Immature natural killer cell (primary cell): ENCODE data around the gene EXD2. TPM values are rescaled to one million over a fixed set of nuclear protein-coding genes. Genes with fewer than 3 reads are reported as not detected.

Experiments used
- DNase-seq, 3 donors: peaks; one replicate each; pipeline ENCODE4 v3.0.0; 2022; ENCODE audit warnings: mixed read lengths in 1 of 3
- H3K27ac Mint-ChIP-seq, 6 donors: one replicate each; pipeline ENCODE4 v1.8.0; 2020; ENCODE audit warnings: mixed read lengths in 6 of 6, mild to moderate bottlenecking in 5 of 6, inconsistent platforms in 4 of 6, moderate library complexity in 3 of 6
- H3K27me3 Mint-ChIP-seq, 3 donors: one replicate each; pipeline ENCODE4 v1.8.0; 2020 to 2021; ENCODE audit warnings: low read depth in 3 of 3, mild to moderate bottlenecking in 3 of 3, mixed read lengths in 3 of 3, moderate library complexity in 3 of 3, inconsistent platforms in 1 of 3
- H3K36me3 Mint-ChIP-seq, 3 donors: one replicate each; pipeline ENCODE4 v1.8.0; 2020; ENCODE audit warnings: mixed read lengths in 3 of 3, inconsistent platforms in 2 of 3, mild to moderate bottlenecking in 2 of 3
- H3K4me1 Mint-ChIP-seq, 2 donors: one replicate each; pipeline ENCODE4 v1.8.0; 2020; ENCODE audit warnings: inconsistent platforms in 2 of 2, mild to moderate bottlenecking in 2 of 2, mixed read lengths in 2 of 2, moderate library complexity in 1 of 2
- H3K4me3 Mint-ChIP-seq, 5 donors: one replicate each; pipeline ENCODE4 v1.8.0; 2020; ENCODE audit warnings: mild to moderate bottlenecking in 5 of 5, mixed read lengths in 5 of 5, inconsistent platforms in 3 of 5, moderate library complexity in 3 of 5
- H3K9me3 Mint-ChIP-seq, 6 donors: one replicate each; pipeline ENCODE4 v1.8.0; 2020; ENCODE audit warnings: mild to moderate bottlenecking in 6 of 6, mixed read lengths in 6 of 6, inconsistent platforms in 4 of 6, moderate library complexity in 3 of 6
- polyA plus RNA-seq, 3 donors: library from polyadenylated mRNA; unstranded; fragments of 300-500 nt; fragmentation: Illumina TruSeq; gene quantifications; one replicate each; pipeline ENCODE4 v1.2.3, GENCODE V29; 2021

EXD2 gene
- polyA plus RNA-seq, 3 donors from 2014 or later = 2.2 to 4.8 (median 3.5) TPM

DNA sequence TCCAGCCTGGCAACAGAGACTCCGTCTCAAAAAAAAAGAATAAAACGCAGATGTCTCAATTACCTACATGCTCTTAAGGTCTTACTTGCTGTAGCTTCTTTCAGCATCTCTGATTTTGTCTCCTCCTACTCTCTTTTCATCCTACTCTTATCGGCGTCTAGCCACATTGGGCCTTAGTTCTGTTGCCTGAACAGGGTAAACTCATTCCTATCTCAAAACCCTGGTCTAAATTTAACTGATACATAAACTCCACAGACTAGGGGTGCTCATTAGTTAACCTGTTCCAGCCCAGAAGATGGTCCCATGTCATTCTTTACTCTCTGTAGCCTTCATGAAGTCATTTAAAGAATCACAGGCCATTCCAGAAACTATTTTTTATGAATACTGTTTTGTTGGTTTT, 33.6 kb downstream of the EXD2 start:
- H3K4me3 Mint-ChIP-seq = no peak overlapping the region

DNA sequence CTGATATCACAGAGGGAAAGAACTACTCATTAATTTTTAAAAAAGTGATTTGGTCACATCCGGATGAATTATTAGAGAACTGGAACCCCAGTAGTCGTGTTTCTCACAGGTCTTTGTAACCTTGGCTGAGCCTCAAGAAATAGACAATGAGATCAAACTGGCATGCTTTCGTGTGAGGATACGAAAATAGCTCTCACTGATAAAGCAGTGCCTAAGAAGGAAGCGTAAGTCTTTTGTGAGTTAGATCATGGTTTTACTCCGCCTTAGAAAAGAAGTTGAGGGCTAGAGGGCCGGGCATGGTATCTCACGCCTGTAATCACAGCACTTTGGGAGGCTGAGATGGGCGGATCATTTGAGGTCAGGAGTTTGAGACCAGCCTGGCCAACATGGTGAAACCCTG, 34.9 kb downstream of the EXD2 start:
- DNase-seq = no peak
- Mint-ChIP-seq H3K4me1 (no peaks in the 10 kb centered on the region), H3K36me3 (peaks cover 4 to 21% (median 4%) of the 10 kb centered on the region in 3 donors), H3K4me3 (no peak overlapping the region), H3K27me3 (no peaks in the 10 kb centered on the region), H3K9me3 (no peaks in the 10 kb centered on the region), H3K27ac (no peak overlapping the region)

More for the DNA sequence above, 33.6 kb downstream of the EXD2 start:
- no peaks in the 10 kb centered on the region for H3K9me3 Mint-ChIP-seq
- no peaks in the 10 kb centered on the region for H3K4me1 Mint-ChIP-seq
- DNase-seq = no peak
- no peaks in the 10 kb centered on the region for H3K27me3 Mint-ChIP-seq
- H3K36me3 Mint-ChIP-seq = peaks cover 4 to 13% (median 4%) of the 10 kb centered on the region in 3 donors
- H3K27ac Mint-ChIP-seq = no peak overlapping the region

GRCh38 chr14:69226736-69227135, 35.4 kb downstream of the EXD2 start:
- Mint-ChIP-seq H3K27me3 (no peaks in the 10 kb centered on the region), H3K4me3 (no peak overlapping the region), H3K4me1 (no peaks in the 10 kb centered on the region), H3K27ac (no peak overlapping the region), H3K36me3 (peaks cover 4 to 22% (median 4%) of the 10 kb centered on the region in 3 donors), H3K9me3 (no peaks in the 10 kb centered on the region)
- no peak for DNase-seq

- no peak overlapping the region for H3K4me3 Mint-ChIP-seq
- no peaks in the 10 kb centered on the region for H3K27me3 Mint-ChIP-seq
- no peak for DNase-seq
- H3K4me1 Mint-ChIP-seq = no peaks in the 10 kb centered on the region
- H3K9me3 Mint-ChIP-seq = no peaks in the 10 kb centered on the region
- H3K27ac Mint-ChIP-seq = no peak overlapping the region
- peaks cover 4 to 47% (median 9%) of the 10 kb centered on the region in 3 donors for H3K36me3 Mint-ChIP-seq
These were observed 40.2 kb downstream of the EXD2 start for GRCh38 chr14:69231486-69231885.

- Mint-ChIP-seq H3K36me3 (peaks cover 4 to 55% (median 15%) of the 10 kb centered on the region in 3 donors), H3K27ac (no peak overlapping the region), H3K27me3 (no peaks in the 10 kb centered on the region), H3K9me3 (no peaks in the 10 kb centered on the region), H3K4me1 (no peaks in the 10 kb centered on the region), H3K4me3 (no peak overlapping the region)
- DNase-seq = no peak
These were observed 41.1 kb downstream of the EXD2 start for GRCh38 chr14:69232388-69232787.

GRCh38 chr14:69234106-69234505, 42.8 kb downstream of the EXD2 start:
- H3K36me3 Mint-ChIP-seq = peaks cover 4 to 55% (median 19%) of the 10 kb centered on the region in 3 donors
- H3K4me3 Mint-ChIP-seq = no peak overlapping the region
- no peaks in the 10 kb centered on the region for H3K27me3 Mint-ChIP-seq
- no peaks in the 10 kb centered on the region for H3K4me1 Mint-ChIP-seq
- H3K9me3 Mint-ChIP-seq = no peaks in the 10 kb centered on the region
- H3K27ac Mint-ChIP-seq = no peak overlapping the region
- DNase-seq = no peak

- Mint-ChIP-seq H3K27me3 (no peaks in the 10 kb centered on the region), H3K4me1 (no peaks in the 10 kb centered on the region), H3K9me3 (no peaks in the 10 kb centered on the region), H3K4me3 (no peak overlapping the region), H3K36me3 (peaks cover 9 to 54% (median 19%) of the 10 kb centered on the region in 3 donors), H3K27ac (no peak overlapping the region)
- DNase-seq = no peak
These were observed 44.4 kb downstream of the EXD2 start for GRCh38 chr14:69235708-69236107.

GRCh38 chr14:69237142-69237541, 45.8 kb downstream of the EXD2 start:
- no peak overlapping the region for H3K4me3 Mint-ChIP-seq
- no peak for DNase-seq
- no peaks in the 10 kb centered on the region for H3K9me3 Mint-ChIP-seq
- no peaks in the 10 kb centered on the region for H3K4me1 Mint-ChIP-seq
- no peaks in the 10 kb centered on the region for H3K27me3 Mint-ChIP-seq
- no peak overlapping the region for H3K27ac Mint-ChIP-seq
- peaks cover 9 to 54% (median 19%) of the 10 kb centered on the region in 3 donors for H3K36me3 Mint-ChIP-seq

DNA sequence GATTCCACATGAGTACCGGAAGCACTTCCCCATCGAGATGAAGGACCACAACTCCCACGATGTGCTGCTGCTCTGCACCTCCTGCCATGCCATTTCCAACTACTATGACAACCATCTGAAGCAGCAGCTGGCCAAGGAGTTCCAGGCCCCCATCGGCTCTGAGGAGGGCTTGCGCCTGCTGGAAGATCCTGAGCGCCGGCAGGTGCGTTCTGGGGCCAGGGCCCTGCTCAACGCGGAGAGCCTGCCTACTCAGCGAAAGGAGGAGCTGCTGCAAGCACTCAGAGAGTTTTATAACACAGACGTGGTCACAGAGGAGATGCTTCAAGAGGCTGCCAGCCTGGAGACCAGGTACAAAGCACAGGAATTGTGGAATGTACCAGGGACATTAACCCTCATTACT, 46.3 kb downstream of the EXD2 start:
- Mint-ChIP-seq H3K4me1 (no peaks in the 10 kb centered on the region), H3K27ac (no peak overlapping the region), H3K4me3 (no peak overlapping the region), H3K9me3 (no peaks in the 10 kb centered on the region), H3K27me3 (no peaks in the 10 kb centered on the region), H3K36me3 (peaks cover 9 to 49% (median 19%) of the 10 kb centered on the region in 3 donors)
- no peak for DNase-seq

GRCh38 chr14:69238883-69239282, 47.6 kb downstream of the EXD2 start:
- no peak overlapping the region for H3K27ac Mint-ChIP-seq
- H3K27me3 Mint-ChIP-seq = no peaks in the 10 kb centered on the region

DNA sequence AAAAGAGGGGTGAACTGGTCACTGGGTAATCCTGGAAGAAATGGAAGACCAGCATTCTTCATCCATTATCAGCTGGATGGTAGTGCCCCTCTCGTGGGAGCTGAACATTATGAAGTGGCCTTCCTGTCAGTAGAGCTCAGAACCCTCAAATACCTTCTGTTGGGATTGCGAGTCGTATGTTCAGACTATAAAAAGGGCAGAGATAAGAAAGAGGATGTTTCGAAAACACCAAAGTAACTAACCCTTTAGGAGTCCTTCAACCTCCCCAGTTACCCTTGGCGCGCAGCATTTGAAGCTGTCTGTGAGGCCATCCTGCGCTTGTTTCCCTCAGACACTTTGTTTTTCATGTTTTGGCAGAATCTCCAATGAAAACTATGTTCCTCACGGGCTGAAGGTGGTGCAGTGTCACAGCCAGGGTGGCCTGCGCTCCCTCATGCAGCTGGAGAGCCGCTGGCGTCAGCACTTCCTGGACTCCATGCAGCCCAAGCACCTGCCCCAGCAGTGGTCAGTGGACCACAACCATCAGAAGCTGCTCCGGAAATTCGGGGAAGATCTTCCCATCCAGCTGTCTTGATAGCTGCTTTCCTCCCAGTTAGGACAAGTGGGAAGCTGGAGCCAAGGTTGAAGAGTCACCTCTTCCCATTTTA, 49.4 kb downstream of the EXD2 start:
- no peaks in the 10 kb centered on the region for H3K27me3 Mint-ChIP-seq
- no peak for DNase-seq
- H3K27ac Mint-ChIP-seq = no peak overlapping the region

More at GRCh38 chr14:69238883-69239282, 47.6 kb downstream of the EXD2 start:
- Mint-ChIP-seq H3K36me3 (peaks cover 9 to 45% (median 19%) of the 10 kb centered on the region in 3 donors), H3K9me3 (no peaks in the 10 kb centered on the region), H3K4me3 (no peak overlapping the region), H3K4me1 (no peaks in the 10 kb centered on the region)
- no peak for DNase-seq

GRCh38 chr14:69241577-69241976, 50.3 kb downstream of the EXD2 start:
- H3K9me3 Mint-ChIP-seq = no peaks in the 10 kb centered on the region
- DNase-seq = no peak
- H3K4me3 Mint-ChIP-seq = no peak overlapping the region
- no peak overlapping the region for H3K27ac Mint-ChIP-seq
- H3K4me1 Mint-ChIP-seq = no peaks in the 10 kb centered on the region
- peaks cover 0 to 2% (median 0%) of the 10 kb centered on the region in 3 donors for H3K27me3 Mint-ChIP-seq
- H3K36me3 Mint-ChIP-seq = peaks cover 6 to 28% (median 10%) of the 10 kb centered on the region in 3 donors

More for the DNA sequence above, 49.4 kb downstream of the EXD2 start:
- peaks cover 9 to 32% (median 13%) of the 10 kb centered on the region in 3 donors for H3K36me3 Mint-ChIP-seq
- no peaks in the 10 kb centered on the region for H3K9me3 Mint-ChIP-seq
- H3K4me1 Mint-ChIP-seq = no peaks in the 10 kb centered on the region
- H3K4me3 Mint-ChIP-seq = no peak overlapping the region

DNA sequence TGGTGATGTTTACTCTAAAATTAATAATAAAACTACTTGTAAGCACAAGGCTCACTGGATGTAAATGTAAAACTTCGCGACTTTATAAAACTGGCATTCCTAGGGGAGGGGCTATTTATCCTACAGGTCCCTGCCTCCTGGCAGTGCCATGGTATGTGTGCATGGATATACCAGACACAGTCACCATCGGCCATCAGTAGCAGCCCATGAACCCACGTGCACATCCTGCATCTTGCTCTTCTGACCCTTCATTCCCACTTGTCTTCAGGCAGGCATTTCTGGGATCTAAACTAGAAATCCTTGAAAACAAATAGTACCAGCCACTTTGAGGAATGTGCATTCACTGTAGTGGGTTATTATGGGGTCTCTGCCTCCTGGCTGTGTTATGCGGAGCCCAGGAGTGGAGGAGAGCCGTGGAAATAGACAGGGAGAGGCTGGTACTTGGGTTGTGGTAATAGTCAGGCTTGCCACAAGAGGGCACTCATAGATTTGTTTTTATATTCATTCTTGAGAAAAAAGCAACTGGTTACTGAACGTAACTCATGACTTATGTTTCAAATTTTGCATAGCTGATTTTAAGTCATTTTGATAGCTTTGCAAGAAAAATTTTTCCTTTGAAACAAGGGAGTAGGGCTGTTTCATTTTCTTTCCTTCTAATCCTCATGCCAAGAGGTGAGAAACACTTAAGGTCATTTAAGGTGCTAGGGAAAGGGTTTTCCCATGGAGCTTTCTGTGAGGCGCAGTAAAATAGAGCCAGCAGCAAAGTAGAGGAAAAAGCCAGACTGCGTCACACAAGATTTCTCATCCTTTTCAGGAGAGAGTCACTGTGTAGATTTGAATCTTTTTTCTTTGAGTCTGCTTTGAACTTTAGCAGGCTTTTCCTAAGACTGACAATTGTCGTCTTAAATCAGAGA, 51.3 kb downstream of the EXD2 start:
- no peak overlapping the region for H3K27ac Mint-ChIP-seq
- peaks cover 0 to 2% (median 0%) of the 10 kb centered on the region in 3 donors for H3K27me3 Mint-ChIP-seq
- no peaks in the 10 kb centered on the region for H3K9me3 Mint-ChIP-seq
- H3K4me1 Mint-ChIP-seq = no peaks in the 10 kb centered on the region
- H3K36me3 Mint-ChIP-seq = peaks cover 4 to 19% (median 6%) of the 10 kb centered on the region in 3 donors
- DNase-seq = peak; percentile 15 to 45 (median 27)
- no peak overlapping the region for H3K4me3 Mint-ChIP-seq

DNA sequence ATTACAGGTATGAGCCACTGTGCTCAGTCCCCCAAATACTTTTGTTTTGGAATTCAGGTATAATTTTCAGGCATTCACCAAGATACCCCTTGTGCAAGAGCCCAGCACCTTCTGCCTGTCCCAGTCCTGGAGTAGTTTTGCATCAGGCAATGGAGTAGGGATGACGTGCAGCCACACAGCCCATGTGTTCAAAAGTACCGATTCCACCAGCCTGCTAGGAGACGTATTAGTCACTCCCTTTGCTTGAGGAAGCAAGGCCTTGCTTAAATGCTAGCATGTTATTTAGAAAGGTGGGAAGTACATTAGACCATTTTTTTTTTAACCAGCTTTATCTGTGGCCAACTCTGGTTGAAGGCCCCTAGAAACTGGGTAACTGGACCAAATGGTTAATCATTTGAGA, 53.6 kb downstream of the EXD2 start:
- H3K4me1 Mint-ChIP-seq = no peaks in the 10 kb centered on the region
- no peak overlapping the region for H3K4me3 Mint-ChIP-seq
- H3K36me3 Mint-ChIP-seq = peaks cover 0 to 12% (median 5%) of the 10 kb centered on the region in 3 donors
- H3K27ac Mint-ChIP-seq = no peak overlapping the region
- H3K27me3 Mint-ChIP-seq = peaks cover 0 to 2% (median 0%) of the 10 kb centered on the region in 3 donors
- H3K9me3 Mint-ChIP-seq = no peaks in the 10 kb centered on the region
- no peak for DNase-seq
